ENCODE data around the gene MRPL21.

The MRPL21 gene

DNA sequence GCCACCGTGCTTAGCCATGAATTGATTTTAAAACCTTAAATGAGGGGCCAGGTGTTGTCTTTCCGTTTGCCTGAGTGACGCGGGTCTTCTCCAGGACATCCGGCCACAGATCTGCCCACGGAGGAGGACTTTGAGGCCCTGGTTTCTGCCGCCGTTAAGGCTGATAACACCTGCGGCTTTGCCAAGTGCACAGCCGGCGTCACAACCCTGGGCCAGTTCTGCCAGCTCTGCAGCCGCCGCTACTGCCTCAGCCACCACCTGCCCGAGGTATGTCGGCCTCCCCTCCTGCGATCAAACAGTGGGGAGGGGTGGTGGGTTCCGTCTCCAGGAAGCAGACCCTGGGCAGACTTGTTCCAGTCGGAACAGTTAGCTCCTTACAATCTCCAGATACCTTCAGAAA is 34.5 kb upstream of the MRPL21 start:
- Histone ChIP-seq H2AFZ (no peak overlapping the region), H3K27ac (no peak overlapping the region), H3K4me1 (no peaks in the 10 kb centered on the region), H3K9me3 (ENCODE audit: control insufficient read depth, low read length) (no peaks in the 10 kb centered on the region), H3K9ac (no peak overlapping the region), H3K4me3 (ENCODE audit: low read depth, low read length) (no peak overlapping the region), H3K79me2 (no peaks in the 10 kb centered on the region), H3K4me2 (ENCODE audit: low read length) (no peak overlapping the region), H3K27me3 (ENCODE audit: control insufficient read depth, insufficient read depth, low read length) (no peaks in the 10 kb centered on the region), H3K36me3 (ENCODE audit: control insufficient read depth, insufficient read depth, low read length) (no peaks in the 10 kb centered on the region)
- no peak for TF ChIP-seq CTCF (IDR thresholded peaks at IDR 0.05)

- H3K9me3 ChIP-seq (ENCODE audit: control insufficient read depth, low read length), result no peaks in the 10 kb centered on the region
- no peak overlapping the region for H2AFZ ChIP-seq
- H3K4me2 ChIP-seq (ENCODE audit: low read length), result no peak overlapping the region
- TF ChIP-seq CTCF (IDR thresholded peaks at IDR 0.05), result no peak
- no peak overlapping the region for H3K27ac ChIP-seq
- H3K4me1 ChIP-seq, result no peaks in the 10 kb centered on the region
- no peaks in the 10 kb centered on the region for H3K36me3 ChIP-seq (ENCODE audit: control insufficient read depth, insufficient read depth, low read length)
- H3K79me2 ChIP-seq, result no peaks in the 10 kb centered on the region
- H3K4me3 ChIP-seq (ENCODE audit: low read depth, low read length), result no peak overlapping the region
- no peak overlapping the region for H3K9ac ChIP-seq
- H3K27me3 ChIP-seq (ENCODE audit: control insufficient read depth, insufficient read depth, low read length), result no peaks in the 10 kb centered on the region
Measured at GRCh38 chr11:68936676-68937620, 33.3 kb upstream of the MRPL21 start.

DNA sequence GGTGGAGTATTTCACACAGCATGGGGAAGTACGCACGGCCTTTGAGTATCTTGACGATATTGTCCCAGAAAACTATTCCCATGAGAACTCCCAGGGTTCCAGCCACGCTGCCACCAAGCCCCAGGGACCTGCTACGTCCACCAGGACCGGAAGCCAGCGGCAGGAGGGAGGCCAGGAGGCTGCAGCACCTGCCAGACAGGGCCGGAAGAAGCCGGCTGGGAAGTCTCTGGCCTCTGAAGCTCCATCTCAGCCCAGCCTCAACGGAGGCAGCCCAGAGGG is 32.7 kb upstream of the MRPL21 start:
- no peak overlapping the region for H3K27ac ChIP-seq
- no peak overlapping the region for H3K4me2 ChIP-seq (ENCODE audit: low read length)
- no peaks in the 10 kb centered on the region for H3K4me1 ChIP-seq
- no peak overlapping the region for H3K9ac ChIP-seq
- H3K36me3 ChIP-seq (ENCODE audit: control insufficient read depth, insufficient read depth, low read length), result no peaks in the 10 kb centered on the region
- no peak overlapping the region for H2AFZ ChIP-seq
- no peaks in the 10 kb centered on the region for H3K27me3 ChIP-seq (ENCODE audit: control insufficient read depth, insufficient read depth, low read length)
- no peak for TF ChIP-seq CTCF (IDR thresholded peaks at IDR 0.05)
- no peaks in the 10 kb centered on the region for H3K9me3 ChIP-seq (ENCODE audit: control insufficient read depth, low read length)
- H3K79me2 ChIP-seq, result no peaks in the 10 kb centered on the region
- no peak overlapping the region for H3K4me3 ChIP-seq (ENCODE audit: low read depth, low read length)

DNA sequence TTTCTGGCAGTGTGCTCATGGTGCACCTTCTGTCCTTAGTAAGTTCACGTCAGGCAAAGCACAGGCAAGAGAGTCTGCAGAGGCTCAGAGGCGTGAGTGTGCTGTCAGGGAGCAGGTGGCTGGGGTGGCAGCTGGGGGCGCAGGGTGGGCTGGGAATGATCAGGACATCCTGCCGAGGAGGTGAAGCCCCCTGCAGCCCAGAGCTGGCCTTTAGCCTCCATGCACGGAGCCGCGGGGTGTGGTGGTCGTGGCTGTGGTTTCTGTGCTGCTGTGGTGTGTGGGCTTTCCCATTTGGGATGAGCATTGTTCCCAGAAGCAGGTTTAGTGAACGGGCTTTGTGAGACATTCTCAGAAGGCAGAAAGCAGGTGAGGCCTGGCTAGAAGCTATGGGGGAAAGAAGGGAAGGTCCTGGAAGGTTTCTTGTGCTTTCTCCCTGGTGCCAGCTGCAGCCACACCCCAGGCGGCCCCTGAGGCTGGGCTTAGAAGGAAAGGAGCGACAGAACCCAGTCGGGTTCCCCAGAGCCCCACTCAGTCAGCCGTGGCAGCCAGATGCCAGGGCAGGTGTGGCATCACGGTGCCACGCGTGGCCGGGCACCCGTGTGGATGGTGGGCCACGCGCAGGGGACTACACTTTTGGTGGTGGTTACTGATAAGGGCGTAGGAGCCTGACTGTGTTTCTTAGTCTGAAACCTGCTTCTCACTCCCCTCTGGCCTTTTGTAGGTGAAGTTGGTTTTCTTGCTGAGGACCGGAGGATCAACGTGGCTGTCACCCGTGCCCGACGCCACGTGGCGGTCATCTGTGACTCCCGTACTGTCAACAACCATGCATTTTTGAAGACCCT is 32.1 kb upstream of the MRPL21 start:
- no peaks in the 10 kb centered on the region for H3K79me2 ChIP-seq
- H2AFZ ChIP-seq, result no peak overlapping the region
- no peak overlapping the region for H3K4me2 ChIP-seq (ENCODE audit: low read length)
- TF ChIP-seq CTCF (IDR thresholded peaks at IDR 0.05), result no peak
- H3K36me3 ChIP-seq (ENCODE audit: control insufficient read depth, insufficient read depth, low read length), result no peaks in the 10 kb centered on the region
- H3K9me3 ChIP-seq (ENCODE audit: control insufficient read depth, low read length), result no peaks in the 10 kb centered on the region
- no peaks in the 10 kb centered on the region for H3K4me1 ChIP-seq
- H3K27ac ChIP-seq, result no peak overlapping the region
- no peak overlapping the region for H3K4me3 ChIP-seq (ENCODE audit: low read depth, low read length)
- no peak overlapping the region for H3K9ac ChIP-seq
- no peaks in the 10 kb centered on the region for H3K27me3 ChIP-seq (ENCODE audit: control insufficient read depth, insufficient read depth, low read length)

Data from parathyroid adenoma (tissue), 2 donors.